ENCODE data around the gene COL6A5.

COL6A5 gene

DNA sequence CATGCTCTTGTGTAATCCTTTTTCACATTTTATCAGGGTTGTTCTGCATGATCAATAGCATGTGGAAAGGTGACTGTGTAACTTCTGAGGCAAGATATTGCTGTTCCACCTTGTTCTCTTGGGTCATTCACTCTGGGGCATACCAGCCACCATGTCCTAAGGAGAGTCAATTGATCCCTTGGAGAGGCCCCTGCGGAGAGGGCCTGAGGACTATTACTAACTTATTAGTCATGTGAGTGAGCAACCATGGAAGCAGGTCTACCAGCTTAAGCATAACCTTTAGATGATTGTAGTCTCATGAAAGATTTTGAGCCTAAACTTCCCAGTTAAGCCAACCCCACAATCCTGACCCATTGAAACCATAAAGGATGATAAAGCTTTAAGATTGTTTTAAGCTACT, 22.0 kb upstream of the COL6A5 start:
- Histone ChIP-seq H3K27ac (ENCODE audit: low read depth, low read length) (no peak overlapping the region), H3K4me3 (ENCODE audit: insufficient read depth, low read length, poor library complexity, severe bottlenecking) (no peak overlapping the region), H3K9me3 (ENCODE audit: insufficient read depth, low read length) (no peaks in the 10 kb centered on the region), H2AFZ (ENCODE audit: low read depth, low read length, severe bottlenecking) (no peak overlapping the region), H3K9me2 (replicated peaks; ENCODE audit: insufficient read depth, low read length) (no peaks in the 10 kb centered on the region), H3K27me3 (ENCODE audit: low read length) (no peaks in the 10 kb centered on the region), H3K79me2 (ENCODE audit: insufficient read depth, low read length) (no peaks in the 10 kb centered on the region), H3K9ac (ENCODE audit: low read length) (no peak overlapping the region), H4K20me1 (ENCODE audit: low read depth, low read length) (no peaks in the 10 kb centered on the region), H3K4me2 (ENCODE audit: low read depth, low read length, poor library complexity, severe bottlenecking) (no peak overlapping the region), H3K36me3 (ENCODE audit: low read length) (no peaks in the 10 kb centered on the region), H3F3A (ENCODE audit: insufficient read depth) (no peaks in the 10 kb centered on the region)
- TF ChIP-seq EZH2phosphoT487 (conservative IDR thresholded peaks at IDR 0.05; ENCODE audit: low read length) (no peak), CTCF (IDR thresholded peaks at IDR 0.05; ENCODE audit: insufficient read depth, low read length, poor library complexity, severe bottlenecking) (no peak)

GRCh38 chr3:130340766-130341165, 4.7 kb upstream of the COL6A5 start:
- H2AFZ ChIP-seq (ENCODE audit: low read depth, low read length, severe bottlenecking) = no peak overlapping the region

GRCh38 chr3:130341388-130341787, 4.1 kb upstream of the COL6A5 start:
- H3F3A ChIP-seq (ENCODE audit: insufficient read depth) = no peaks in the 10 kb centered on the region

More at GRCh38 chr3:130340766-130341165, 4.7 kb upstream of the COL6A5 start:
- no peak overlapping the region for H3K9ac ChIP-seq (ENCODE audit: low read length)
- H3K4me3 ChIP-seq (ENCODE audit: insufficient read depth, low read length, poor library complexity, severe bottlenecking) = no peak overlapping the region
- no peak overlapping the region for H3K27ac ChIP-seq (ENCODE audit: low read depth, low read length)
- no peaks in the 10 kb centered on the region for H4K20me1 ChIP-seq (ENCODE audit: low read depth, low read length)
- no peaks in the 10 kb centered on the region for H3F3A ChIP-seq (ENCODE audit: insufficient read depth)
- H3K27me3 ChIP-seq (ENCODE audit: low read length) = no peaks in the 10 kb centered on the region
- H3K9me2 ChIP-seq (replicated peaks; ENCODE audit: insufficient read depth, low read length) = no peaks in the 10 kb centered on the region
- TF ChIP-seq EZH2phosphoT487 (conservative IDR thresholded peaks at IDR 0.05; ENCODE audit: low read length) (no peak), CTCF (IDR thresholded peaks at IDR 0.05; ENCODE audit: insufficient read depth, low read length, poor library complexity, severe bottlenecking) (no peak)
- H3K79me2 ChIP-seq (ENCODE audit: insufficient read depth, low read length) = no peaks in the 10 kb centered on the region
- H3K36me3 ChIP-seq (ENCODE audit: low read length) = no peaks in the 10 kb centered on the region
- no peak overlapping the region for H3K4me2 ChIP-seq (ENCODE audit: low read depth, low read length, poor library complexity, severe bottlenecking)
- H3K9me3 ChIP-seq (ENCODE audit: insufficient read depth, low read length) = no peaks in the 10 kb centered on the region

More at GRCh38 chr3:130341388-130341787, 4.1 kb upstream of the COL6A5 start:
- Histone ChIP-seq H3K4me3 (ENCODE audit: insufficient read depth, low read length, poor library complexity, severe bottlenecking) (no peak overlapping the region), H3K36me3 (ENCODE audit: low read length) (no peaks in the 10 kb centered on the region), H3K27me3 (ENCODE audit: low read length) (no peaks in the 10 kb centered on the region), H3K79me2 (ENCODE audit: insufficient read depth, low read length) (no peaks in the 10 kb centered on the region), H2AFZ (ENCODE audit: low read depth, low read length, severe bottlenecking) (no peak overlapping the region), H3K9me2 (replicated peaks; ENCODE audit: insufficient read depth, low read length) (no peaks in the 10 kb centered on the region), H4K20me1 (ENCODE audit: low read depth, low read length) (no peaks in the 10 kb centered on the region), H3K9ac (ENCODE audit: low read length) (no peak overlapping the region), H3K27ac (ENCODE audit: low read depth, low read length) (no peak overlapping the region), H3K4me2 (ENCODE audit: low read depth, low read length, poor library complexity, severe bottlenecking) (no peak overlapping the region), H3K9me3 (ENCODE audit: insufficient read depth, low read length) (no peaks in the 10 kb centered on the region)
- TF ChIP-seq CTCF (IDR thresholded peaks at IDR 0.05; ENCODE audit: insufficient read depth, low read length, poor library complexity, severe bottlenecking) (no peak), EZH2phosphoT487 (conservative IDR thresholded peaks at IDR 0.05; ENCODE audit: low read length) (no peak)
